GM20431 (cell line): Measurements from ENCODE around the gene TOMT.

Source experiments
- in situ Hi-C: fragments of 300-500 bp; cut with MseI, MboI; formaldehyde crosslinking; loops from one replicate; pipeline ENCODE4 v1.15.0; 2020; ENCODE audit warnings: low sequenced_read_pairs; ENCODE audit not compliant: unreplicated experiment

TOMT gene

DNA sequence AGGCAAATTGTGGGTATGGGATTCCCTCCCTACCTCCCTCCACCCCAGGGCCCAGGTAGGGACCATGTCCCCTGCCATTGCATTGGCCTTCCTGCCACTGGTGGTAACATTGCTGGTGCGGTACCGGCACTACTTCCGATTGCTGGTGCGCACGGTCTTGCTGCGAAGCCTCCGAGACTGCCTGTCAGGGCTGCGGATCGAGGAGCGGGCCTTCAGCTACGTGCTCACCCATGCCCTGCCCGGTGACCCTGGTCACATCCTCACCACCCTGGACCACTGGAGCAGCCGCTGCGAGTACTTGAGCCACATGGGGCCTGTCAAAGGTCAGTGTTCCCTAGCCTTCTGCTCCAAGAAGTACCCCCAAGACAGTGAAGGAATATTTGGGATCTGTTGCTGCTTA is at the start of gene TOMT:
Gene TOMT (plus strand): TSS at position 37 of the 400 bp plus-strand sequence. CDS start 28 bp downstream, at position 65.
- in situ Hi-C loops: no loop called here

DNA sequence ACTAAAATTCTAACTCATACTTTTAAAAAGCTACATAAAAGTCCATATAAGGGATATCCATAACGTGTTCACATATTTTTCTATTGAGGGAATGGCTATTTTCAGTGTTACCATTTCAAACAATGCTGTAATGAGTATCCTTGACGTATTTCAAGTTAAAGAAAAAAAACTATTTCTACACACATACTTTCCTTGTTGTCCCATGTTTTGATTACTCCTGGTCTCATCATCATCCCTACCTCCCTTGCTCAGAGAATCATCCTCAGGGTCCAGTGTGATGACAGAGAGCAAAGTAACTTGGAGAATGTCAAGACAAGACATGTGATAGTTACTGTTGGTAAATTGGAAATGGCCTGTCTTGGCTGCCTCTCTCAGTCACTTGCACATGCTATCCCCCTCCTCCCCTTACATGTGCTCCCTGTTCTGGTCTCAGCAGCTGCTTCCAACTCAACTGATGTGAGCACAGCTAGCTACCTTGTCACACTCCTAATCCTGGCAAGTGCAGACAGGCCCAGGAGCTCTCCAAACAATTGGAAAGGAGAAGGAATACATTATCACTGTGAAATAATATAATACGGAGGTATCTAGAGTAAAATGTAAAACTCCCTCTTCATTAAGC is 47.2 kb upstream of the TOMT start:
- in situ Hi-C loops: no loop called here

GRCh38 chr11:72061739-72062396 is 43.9 kb upstream of the TOMT start:
- in situ Hi-C loops: no loop called here

DNA sequence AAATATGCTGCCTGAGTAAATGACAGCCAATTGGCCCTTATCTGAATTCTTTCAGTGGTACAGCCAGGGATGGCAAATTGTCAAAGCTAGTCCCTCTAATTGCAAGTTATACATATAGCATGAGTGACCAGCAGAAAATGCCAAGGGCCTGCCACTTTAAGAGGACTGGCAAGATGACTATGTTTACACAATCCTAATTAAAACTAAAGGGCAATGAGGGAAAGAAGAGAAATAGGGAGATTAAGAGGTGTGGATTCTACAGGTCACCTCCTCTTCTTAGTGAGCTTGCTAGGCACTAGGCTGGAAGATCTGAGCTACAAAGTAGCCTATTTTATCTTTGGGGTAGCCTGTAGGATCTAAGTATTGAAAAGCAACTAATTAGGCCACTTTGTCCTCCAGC is 38.9 kb upstream of the TOMT start:
- in situ Hi-C loops: no loop called here

GRCh38 chr11:72067266-72067665 is 38.5 kb upstream of the TOMT start:
- in situ Hi-C loops: no loop called here

- in situ Hi-C loops: no loop called here
Observed at GRCh38 chr11:72067676-72068075, 38.0 kb upstream of the TOMT start.

DNA sequence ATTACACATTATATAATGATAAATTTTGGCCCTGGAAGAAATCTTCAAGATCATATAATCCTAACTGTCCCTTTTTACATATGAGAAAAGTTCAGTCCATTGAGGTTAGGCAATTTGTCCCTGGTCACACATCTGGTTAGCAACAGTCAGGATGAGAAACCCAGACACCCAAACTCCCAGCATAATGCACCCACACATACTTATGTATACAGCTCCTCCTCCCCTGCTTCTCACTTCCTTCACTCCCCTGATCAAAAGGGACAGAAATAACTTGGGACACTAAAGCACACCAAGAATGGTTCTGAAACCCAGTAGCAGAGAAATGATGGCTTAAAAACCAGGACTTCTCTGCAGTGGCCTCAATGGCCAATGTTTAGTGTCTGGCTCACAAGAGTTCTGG is 36.5 kb upstream of the TOMT start:
- in situ Hi-C loops: no loop called here

GRCh38 chr11:72069787-72070251 is 35.9 kb upstream of the TOMT start:
- in situ Hi-C loops: no loop called here

DNA sequence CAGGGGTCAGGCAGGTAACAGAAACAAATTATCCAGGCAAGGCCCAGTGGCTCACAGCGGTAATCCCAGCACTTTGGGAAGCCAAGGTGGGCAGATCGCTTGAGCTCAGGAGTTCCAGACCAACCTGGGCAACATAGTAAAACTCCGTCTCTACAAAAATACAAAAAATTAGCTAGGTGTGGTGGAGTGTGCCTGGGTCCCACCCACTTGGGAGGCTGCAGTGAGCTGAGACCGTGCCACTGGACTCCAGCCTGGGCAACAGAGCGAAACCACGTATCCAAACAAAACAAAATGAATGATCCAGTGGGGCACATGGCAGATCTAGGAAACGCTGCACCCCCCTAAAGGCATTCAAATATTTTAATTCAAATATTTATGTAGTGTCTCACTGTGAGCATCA is 35.2 kb upstream of the TOMT start:
- in situ Hi-C loops: no loop called here

DNA sequence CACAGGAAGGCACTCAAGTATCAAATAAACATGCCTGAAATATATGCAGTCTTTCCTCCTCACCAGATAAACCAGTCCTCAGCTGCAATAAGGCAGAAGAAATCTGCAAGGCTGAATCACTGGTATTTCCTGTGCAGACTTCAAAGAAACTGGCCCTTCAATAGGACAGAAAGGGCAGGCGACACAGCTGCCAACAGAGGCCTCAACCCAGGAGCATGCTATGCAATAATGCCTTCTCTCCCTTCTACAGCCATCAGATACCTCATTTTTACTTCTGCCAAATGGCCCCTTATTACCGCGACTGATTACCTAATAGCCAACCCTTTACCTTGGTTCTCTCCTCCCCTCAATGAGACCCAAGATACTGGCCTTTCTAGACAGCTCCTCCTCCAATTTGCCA is 33.4 kb upstream of the TOMT start:
- in situ Hi-C loops: no loop called here

- in situ Hi-C loops: no loop called here
Observed at GRCh38 chr11:72075109-72075508, 30.6 kb upstream of the TOMT start.

DNA sequence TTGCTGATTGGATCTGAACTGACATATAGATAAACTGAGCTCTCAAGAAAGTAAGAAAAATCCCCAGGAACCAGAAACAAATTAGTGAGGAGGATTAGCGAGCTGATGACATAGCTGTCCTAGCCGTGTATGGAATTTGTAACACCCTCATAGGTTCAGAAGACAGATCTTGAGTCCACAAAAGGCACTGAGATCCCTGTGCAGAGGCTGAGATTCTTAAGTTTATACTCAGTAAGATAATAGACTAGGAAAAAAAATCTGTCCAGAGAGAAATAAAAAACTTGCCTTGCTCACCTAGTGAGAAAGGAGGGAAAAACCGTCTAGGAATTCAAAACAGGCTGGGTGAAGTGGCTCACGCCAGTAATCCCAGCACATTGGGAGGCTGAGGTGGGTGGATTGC is 30.0 kb upstream of the TOMT start:
- in situ Hi-C loops: no loop called here

- in situ Hi-C loops: no loop called here
Observed at GRCh38 chr11:72078477-72078876, 27.2 kb upstream of the TOMT start.

- in situ Hi-C loops: no loop called here
Observed at GRCh38 chr11:72079819-72080325, 25.9 kb upstream of the TOMT start.

GRCh38 chr11:72080326-72081183 is 25.2 kb upstream of the TOMT start, which contains the start of the genes LRRC51 and NUMA1:
LRRC51 (plus strand) TSS chr11:72080850; CDS start chr11:72089084, 8,234 bp downstream.
NUMA1 (minus strand) TSS chr11:72080542; CDS start chr11:72035943, 44,599 bp downstream.
- in situ Hi-C loops: no loop called here

DNA sequence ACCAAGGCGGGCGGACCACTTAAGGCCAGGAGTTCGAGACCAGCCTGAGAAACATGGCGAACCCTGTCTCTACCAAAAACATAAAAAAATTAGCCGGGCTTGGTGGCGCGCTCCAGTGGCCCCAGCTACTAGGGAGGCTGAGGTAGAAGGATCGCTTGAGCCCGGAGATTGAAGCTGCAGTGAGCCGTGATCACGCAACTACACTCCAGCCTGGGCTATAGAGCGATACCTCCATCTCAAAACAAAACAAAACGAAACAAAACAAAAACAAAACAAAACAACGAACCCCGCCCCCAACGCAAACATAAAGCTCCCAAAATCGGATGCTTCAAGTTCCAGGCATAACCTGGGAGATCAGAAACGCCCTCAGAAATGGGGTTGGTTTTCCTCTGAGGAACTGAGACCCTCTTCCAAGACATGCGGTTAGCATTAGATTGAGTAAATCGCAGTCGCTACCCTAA is 24.5 kb upstream of the TOMT start:
- in situ Hi-C loops: no loop called here

DNA sequence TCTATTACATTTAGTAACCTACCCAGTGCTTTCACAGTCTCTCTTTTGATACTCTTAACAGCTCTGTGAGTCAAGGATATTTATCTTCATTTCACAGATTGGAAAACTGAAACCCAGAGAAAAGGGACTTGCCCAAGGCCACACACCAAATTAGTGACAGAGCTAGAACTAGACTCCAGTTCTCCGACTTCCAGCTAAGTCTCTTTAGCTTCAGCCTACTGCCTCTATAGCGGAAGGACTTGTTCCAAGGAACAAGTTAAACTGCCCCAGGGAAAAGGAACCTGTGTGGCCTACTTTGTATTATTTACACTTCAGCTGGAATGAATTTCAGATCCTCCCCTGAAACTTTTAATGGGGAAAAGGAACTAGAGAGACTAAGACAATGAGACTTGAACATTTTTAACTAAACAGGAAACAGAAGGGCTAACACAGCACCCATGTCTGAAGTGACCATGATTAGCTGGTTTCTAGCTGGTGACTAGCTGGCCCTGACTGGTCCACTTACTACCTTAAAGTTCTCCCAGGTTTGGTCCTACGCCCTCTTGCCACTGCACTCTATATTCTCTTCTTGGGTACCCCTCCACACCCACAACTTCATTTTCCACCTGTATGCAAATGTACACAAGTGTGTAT is 23.8 kb upstream of the TOMT start:
- in situ Hi-C loops: no loop called here

DNA sequence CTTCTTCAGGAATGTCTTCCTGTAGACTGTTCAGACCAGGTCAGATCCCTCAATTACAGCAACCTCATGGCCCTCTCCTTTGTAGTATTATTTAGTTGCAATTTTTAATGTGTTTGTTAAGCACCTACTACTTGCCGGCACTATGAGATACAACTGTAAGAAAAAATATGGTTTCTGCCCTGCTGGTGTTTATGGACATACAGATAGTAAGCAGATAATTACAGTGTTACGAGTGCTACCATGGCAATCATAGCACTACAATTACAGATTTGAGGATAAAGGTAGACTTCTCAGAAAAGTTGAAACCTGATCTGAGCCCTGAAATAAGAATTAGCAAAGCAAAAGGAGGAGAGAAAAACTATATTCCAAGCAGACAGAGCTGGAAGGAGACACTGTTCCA is 22.3 kb upstream of the TOMT start:
- in situ Hi-C loops: no loop called here

GRCh38 chr11:72084076-72084475 is 21.6 kb upstream of the TOMT start:
- in situ Hi-C loops: no loop called here

DNA sequence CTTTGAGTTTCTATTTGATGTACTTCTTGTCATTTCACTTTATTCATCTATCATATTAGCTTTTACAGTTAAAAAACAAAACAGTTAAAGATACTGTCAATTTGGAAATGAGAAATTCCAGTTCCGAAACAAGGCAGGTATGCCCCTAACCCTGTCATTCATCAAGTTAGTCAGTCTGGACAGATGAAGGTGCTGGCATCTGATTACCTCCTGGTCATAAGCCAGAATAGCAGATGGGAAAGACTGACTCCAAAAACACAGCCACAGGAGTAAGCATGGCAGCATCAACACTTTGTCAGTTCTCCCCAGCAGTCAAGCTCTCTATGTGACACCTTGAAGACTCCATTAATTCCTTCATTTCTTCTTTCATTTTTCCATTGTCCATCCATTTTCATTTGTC is 20.8 kb upstream of the TOMT start:
- in situ Hi-C loops: no loop called here
